Heart right ventricle (tissue), 16 donors: ENCODE measurements around the gene IL17RE. TPM values are rescaled to one million over a fixed set of nuclear protein-coding genes. Genes with fewer than 3 reads are reported as not detected.

Source experiments
- ATAC-seq, 8 donors: fragments of 200-7000 bp; cut with Tn5 transposase; one replicate each; pipeline ENCODE4 v1.9.1; 2020; ENCODE audit warnings: mild to moderate bottlenecking in 8 of 8, moderate library complexity in 8 of 8, moderate number of reproducible peaks in 1 of 8
- DNase-seq, 2 donors: peaks; one replicate each; pipeline ENCODE4 v3.0.0-alpha.2; 2020
- H3K27ac ChIP-seq, 10 donors: fragments of 200-600 bp; sonication (generic) in 2 of 10; one replicate each; pipeline versions ENCODE4 v1.5.0 to v1.8.0; 2020 to 2022; ENCODE audit warnings: mild to moderate bottlenecking in 3 of 10
- H3K27me3 ChIP-seq, 7 donors: fragments of 200-600 bp; one replicate each; pipeline ENCODE4 v1.8.0; 2021 to 2022; ENCODE audit warnings: mild to moderate bottlenecking in 2 of 7
- H3K36me3 ChIP-seq, 9 donors: fragments of 200-600 bp; sonication (generic) in 1 of 9; one replicate each; pipeline versions ENCODE4 v1.5.0 to v1.8.0; 2020 to 2022; ENCODE audit warnings: mild to moderate bottlenecking in 2 of 9
- H3K4me1 ChIP-seq, 9 donors: fragments of 200-600 bp; sonication (generic) in 1 of 9; one replicate each; pipeline versions ENCODE4 v1.5.0 to v1.8.0; 2020 to 2022; ENCODE audit warnings: mild to moderate bottlenecking in 4 of 9
- H3K4me3 ChIP-seq, 10 donors: fragments of 200-600 bp; sonication (generic) in 2 of 10; one replicate each; pipeline versions ENCODE4 v1.5.0 to v1.8.0; 2020 to 2022; ENCODE audit warnings: mild to moderate bottlenecking in 7 of 10, moderate library complexity in 2 of 10
- H3K9me3 ChIP-seq, 11 donors: fragments of 200-600 bp in 10 of 11; sonication (generic) in 2 of 11; one replicate each; pipeline versions ENCODE4 v1.5.0 to v1.8.0; 2013 to 2022; ENCODE audit warnings: mild to moderate bottlenecking in 2 of 11, control low read depth in 1 of 11, moderate library complexity in 1 of 11
- CTCF ChIP-seq, 9 donors: fragments of 200-600 bp; sonication (generic) in 2 of 9; IDR thresholded peaks; one replicate each; pipeline versions ENCODE4 v1.5.0 to v1.8.0; 2021 to 2022; ENCODE audit warnings: antibody characterized with exemption in 9 of 9, mild to moderate bottlenecking in 5 of 9, moderate library complexity in 1 of 9
- WGBS, 2 donors: extraction: QIAGEN DNeasy Blood & Tissue Kit; methylation state at CpG; one replicate each; pipeline ENCODE4 v1.1.7; 2013; ENCODE audit warnings: inconsistent platforms in 1 of 2; 5-methylcytosine and 5-hydroxymethylcytosine counted together
- intact Hi-C, 10 donors: fragments of 100-400 bp; cut with DNase I; formaldehyde crosslinking; loops; one replicate each; pipeline versions ENCODE4 v1.11.1 to v1.14.2; 2022
- polyA plus RNA-seq, 2 donors: library from polyadenylated mRNA; stranded (reverse); fragments of 200-250 nt; gene quantifications; one replicate each; pipeline ENCODE4 v1.2.3, GENCODE V29; 2013
- total RNA-seq, 10 donors: library from RNA; stranded (reverse); fragmentation: NEBNext Ultra II Directional in 3 of 10; extraction: Animal tissue kit (Norgen Biotek cat#: 25700) in 3 of 10; gene quantifications; one replicate each; pipeline versions ENCODE4 v1.2.1 to v1.2.4, GENCODE V29; 2021 to 2023
- donor health status: Arrhythmogenic right ventricular cardiomyopathy.
- donor health status: ischemic (EF 13 %, LVEDD 7.1; RV severe dilation, severe dysfunction).
- donor health status: healthy with polysubstance abuse.
- donor health status: DM: no; HTN: yes; CAD: no.
- donor health status: DM: no; HTN: no; CAD: no.
- donor health status: ischemic (EF 25% LVEDD 6.9; RV normal size, moderate dysfunction).
- donor health status: ischemic (EF 25% LVEDD 5.7; RV mildly dilated, moderate dysfunction).
- donor health status: healthy.
- donor health status: DM: yes; HTN: yes; CAD: no.
- donor health status: Ischemic cardiomyopathy.
- donor health status: ischemic (EF 35%, LVEDD 5.7; RV mildly dilated, moderate dysfunction).
- donor health status: nonischemic (EF 11% LVEDD 7.7; RV severe dilation, severe dysfunction).
- donor health status: DM: yes; HTN: yes; CAD: no.
- donor health status: PGD.
- donor health status: ischemic (EF 29% LVEDD 5.4; RV normal size, mild dysfunction).
- donor health status: nonischemic (EF 23%, LVEDD 6.1; RV moderate dilation, normal function).

The IL17RE gene
- total and polyA plus RNA-seq, 12 donors = 0.16 to 2.3 (median 1.00) TPM

GRCh38 chr3:9940746-9941145, 38.1 kb downstream of the IL17RE start:
- no peak for DNase-seq
- no peaks in the 10 kb centered on the region for H3K9me3 ChIP-seq
- no peak for ATAC-seq
- 98 to 99% methylated on average over 10 of the region's 10 CpGs for WGBS, 2 donors
- H3K27me3 ChIP-seq = no peaks in the 10 kb centered on the region
- no peak overlapping the region for H3K4me3 ChIP-seq
- H3K4me1 ChIP-seq = peaks cover 0 to 13% (median 2%) of the 10 kb centered on the region in 9 donors
- TF ChIP-seq CTCF (IDR thresholded peaks at IDR 0.05) = no peak
- intact Hi-C loops = loop anchor here in 1 of 10 donors (10.0 kb wide), 1 partner anchor 96 kb away; the partner anchor contains the start of gene RPUSD3
- H3K27ac ChIP-seq = no peak overlapping the region
- peaks cover 0 to 76% (median 0%) of the 10 kb centered on the region in 9 donors for H3K36me3 ChIP-seq

GRCh38 chr3:9942164-9942563, 39.5 kb downstream of the IL17RE start:
- Histone ChIP-seq H3K4me3 (no peak overlapping the region), H3K9me3 (no peaks in the 10 kb centered on the region), H3K36me3 (peaks cover 0 to 63% (median 0%) of the 10 kb centered on the region in 9 donors), H3K27ac (no peak overlapping the region), H3K27me3 (no peaks in the 10 kb centered on the region), H3K4me1 (peaks cover 0 to 15% (median 7%) of the 10 kb centered on the region in 9 donors)
- 80 to 82% methylated on average over 4 of the region's 4 CpGs for WGBS, 2 donors
- ATAC-seq (no peak), DNase-seq (no peak)
- no peak for TF ChIP-seq CTCF (IDR thresholded peaks at IDR 0.05)
- intact Hi-C loops = loop anchor here in 1 of 10 donors (10.0 kb wide), 1 partner anchor 97 kb away; the partner anchor contains the start of gene RPUSD3

DNA sequence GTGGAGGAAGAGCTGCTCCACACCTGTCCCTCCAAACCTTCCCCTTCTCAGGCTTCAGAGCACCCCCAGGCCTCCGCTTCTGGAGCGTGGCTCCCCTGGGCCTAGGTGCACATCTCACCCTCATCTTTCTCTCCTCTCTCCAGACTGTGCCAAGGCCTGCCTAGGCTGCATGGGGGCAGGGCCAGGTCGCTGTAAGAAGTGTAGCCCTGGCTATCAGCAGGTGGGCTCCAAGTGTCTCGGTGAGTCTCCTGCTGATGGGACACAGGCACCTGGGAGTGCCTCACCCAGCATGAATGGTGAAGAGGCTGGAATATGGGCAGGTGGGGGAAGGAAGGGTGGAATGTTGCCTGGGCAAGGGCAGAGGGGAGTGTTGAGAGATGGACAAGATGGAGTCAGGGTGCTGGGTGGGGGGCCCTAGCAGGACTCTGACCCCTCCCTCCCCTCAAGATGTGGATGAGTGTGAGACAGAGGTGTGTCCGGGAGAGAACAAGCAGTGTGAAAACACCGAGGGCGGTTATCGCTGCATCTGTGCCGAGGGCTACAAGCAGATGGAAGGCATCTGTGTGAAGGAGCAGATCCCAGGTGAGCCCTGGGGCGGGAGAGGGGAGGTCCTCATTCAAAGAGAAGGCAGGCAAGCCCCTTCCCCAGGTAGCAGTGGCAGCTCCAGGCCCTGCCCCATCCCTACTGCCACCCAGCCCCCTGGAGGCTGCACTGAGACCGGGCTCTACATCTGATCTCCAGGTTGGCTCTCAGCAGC, 40.5 kb downstream of the IL17RE start:
- DNase-seq (no peak), ATAC-seq (no peak)
- peaks cover 0 to 22% (median 15%) of the 10 kb centered on the region in 9 donors for H3K4me1 ChIP-seq
- H3K27me3 ChIP-seq = no peaks in the 10 kb centered on the region
- no peak overlapping the region for H3K4me3 ChIP-seq
- no peak overlapping the region for H3K27ac ChIP-seq
- TF ChIP-seq CTCF (IDR thresholded peaks at IDR 0.05) = no peak
- peaks cover 0 to 54% (median 0%) of the 10 kb centered on the region in 9 donors for H3K36me3 ChIP-seq
- 90 to 93% methylated on average over 11 of the region's 11 CpGs for WGBS, 2 donors
- no peaks in the 10 kb centered on the region for H3K9me3 ChIP-seq
- intact Hi-C loops = loop anchor here in 1 of 10 donors (10.0 kb wide), 1 partner anchor 98 kb away; the partner anchor contains the start of gene RPUSD3

- intact Hi-C loops = loop anchor here in 1 of 10 donors (10.0 kb wide), 1 partner anchor 99 kb away; the partner anchor contains the start of gene RPUSD3
- Histone ChIP-seq H3K4me1 (peaks cover 0 to 22% (median 15%) of the 10 kb centered on the region in 9 donors), H3K4me3 (no peak overlapping the region), H3K36me3 (peaks cover 0 to 51% (median 0%) of the 10 kb centered on the region in 9 donors), H3K27ac (no peak overlapping the region), H3K9me3 (no peaks in the 10 kb centered on the region), H3K27me3 (no peaks in the 10 kb centered on the region)
- 89 to 92% methylated on average over 11 of the region's 11 CpGs for WGBS, 2 donors
- ATAC-seq (no peak), DNase-seq (no peak)
- no peak for TF ChIP-seq CTCF (IDR thresholded peaks at IDR 0.05)
Measured at GRCh38 chr3:9944271-9944670, 41.6 kb downstream of the IL17RE start.
